NCI-H1694 (cell line): ENCODE results near the gene CHST15.
"Not testable (repeated sequence)": the region's sequence is repeated elsewhere in the genome, so short reads cannot be mapped to it uniquely, and the experiment has no call there.

Experiments used
- DNase-seq: peaks from one replicate; lab custom pipeline; 2025; lab: John Stamatoyannopoulos, UW

Gene CHST15

DNA sequence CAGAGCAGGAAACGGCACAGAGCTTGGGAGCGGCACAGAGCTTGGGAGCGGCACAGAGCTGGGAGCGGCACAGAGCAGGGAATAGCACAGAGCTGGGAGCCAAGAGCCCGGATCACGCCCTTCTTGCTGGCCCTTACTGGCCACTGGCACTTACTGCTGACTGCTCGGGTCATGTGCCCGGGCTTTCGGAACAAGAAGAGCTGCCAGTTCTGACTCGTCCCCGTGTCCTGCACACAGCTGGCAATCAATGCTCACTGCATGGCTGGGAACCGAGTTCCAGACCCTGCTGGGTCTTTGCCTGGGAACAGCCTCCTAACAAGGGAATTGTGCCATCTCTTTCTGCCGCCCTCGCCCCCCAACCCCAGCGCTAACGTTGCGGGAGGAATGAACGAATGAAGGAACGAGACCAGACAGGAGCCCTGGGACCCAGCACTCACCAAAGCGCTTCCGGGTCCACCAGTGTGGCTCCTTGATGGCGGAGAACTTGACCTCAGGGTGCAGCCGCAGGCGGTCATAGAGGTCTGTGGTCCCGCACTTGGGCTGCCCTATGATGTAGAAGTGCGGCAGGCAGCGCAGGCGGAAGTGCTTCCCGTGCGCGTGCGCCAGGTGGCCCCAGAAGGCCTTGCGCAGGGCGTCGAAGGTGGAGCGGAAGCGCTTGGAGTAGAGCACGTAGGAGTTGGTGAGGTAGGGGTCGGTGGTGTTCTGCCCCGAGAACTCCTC, 49.1 kb downstream of the CHST15 start:
- no peak for DNase-seq

DNA sequence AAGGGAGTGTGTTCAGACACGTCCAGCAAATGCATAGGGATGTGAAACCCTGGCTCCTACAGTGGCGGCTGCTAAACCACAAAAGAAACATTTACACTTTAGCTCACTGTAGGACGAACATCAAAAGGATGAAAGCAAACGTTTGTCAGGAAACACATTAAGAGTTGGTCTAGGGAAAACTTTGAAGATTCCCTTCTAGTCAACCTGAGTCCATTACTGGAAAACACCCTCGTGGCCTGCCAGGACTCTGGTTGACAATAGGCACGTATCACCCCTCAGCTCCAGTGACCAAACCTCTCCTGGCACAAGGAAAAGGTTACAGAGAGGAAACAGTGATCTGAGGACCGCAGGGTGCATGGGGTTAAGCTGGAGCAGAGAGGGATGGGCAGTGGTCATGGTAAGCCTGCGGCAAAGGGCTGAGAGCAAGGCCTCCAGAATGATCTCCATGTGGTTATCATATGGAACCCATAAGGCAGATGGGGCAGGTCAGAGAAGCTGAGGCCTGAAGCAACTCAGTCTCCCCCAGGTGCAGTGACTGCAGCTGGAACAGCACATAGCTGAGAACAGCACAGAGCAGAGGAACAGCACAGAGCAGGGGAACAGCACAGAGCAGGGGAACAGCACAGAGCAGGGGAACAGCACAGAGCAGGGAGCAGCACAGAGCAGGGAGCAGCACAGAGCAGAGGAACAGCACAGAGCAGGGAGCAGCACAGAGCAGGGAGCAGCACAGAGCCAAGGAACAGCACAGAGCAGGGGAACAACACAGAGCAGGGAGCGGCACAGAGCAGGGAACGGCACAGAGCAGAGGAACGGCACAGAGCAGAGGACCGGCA, 49.9 kb downstream of the CHST15 start:
- DNase-seq: no peak

DNA sequence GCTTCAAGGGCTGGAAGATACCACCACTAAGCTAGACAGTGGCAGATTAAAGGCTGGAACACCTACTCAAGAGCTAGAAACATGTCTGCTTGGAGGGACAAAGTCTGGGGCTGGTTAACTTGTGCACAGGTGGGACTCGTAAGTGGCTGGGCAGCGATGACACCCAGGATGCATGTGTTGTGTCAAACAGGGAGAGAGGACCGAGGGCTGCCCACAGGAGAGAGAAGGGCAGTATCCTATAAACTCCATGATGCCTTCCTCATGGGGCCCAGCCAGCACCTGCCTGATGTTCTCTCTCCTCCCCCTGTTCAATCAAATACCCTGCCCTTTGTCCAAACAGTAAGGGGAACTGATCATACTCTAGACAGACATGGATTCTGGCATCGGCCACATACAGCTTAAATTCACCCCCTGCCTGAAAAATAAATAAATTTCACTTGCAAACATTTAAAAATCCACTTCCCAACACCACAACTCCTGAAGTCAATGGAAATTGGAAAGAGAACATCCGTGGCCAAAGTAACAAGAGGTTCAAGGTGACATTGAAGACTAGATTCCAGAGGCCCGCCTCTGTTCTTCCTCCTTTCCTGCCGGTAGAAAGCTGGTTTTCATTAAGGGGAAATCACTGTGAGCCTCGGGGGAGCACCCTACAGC, 50.6 kb downstream of the CHST15 start:
- no peak for DNase-seq

DNA sequence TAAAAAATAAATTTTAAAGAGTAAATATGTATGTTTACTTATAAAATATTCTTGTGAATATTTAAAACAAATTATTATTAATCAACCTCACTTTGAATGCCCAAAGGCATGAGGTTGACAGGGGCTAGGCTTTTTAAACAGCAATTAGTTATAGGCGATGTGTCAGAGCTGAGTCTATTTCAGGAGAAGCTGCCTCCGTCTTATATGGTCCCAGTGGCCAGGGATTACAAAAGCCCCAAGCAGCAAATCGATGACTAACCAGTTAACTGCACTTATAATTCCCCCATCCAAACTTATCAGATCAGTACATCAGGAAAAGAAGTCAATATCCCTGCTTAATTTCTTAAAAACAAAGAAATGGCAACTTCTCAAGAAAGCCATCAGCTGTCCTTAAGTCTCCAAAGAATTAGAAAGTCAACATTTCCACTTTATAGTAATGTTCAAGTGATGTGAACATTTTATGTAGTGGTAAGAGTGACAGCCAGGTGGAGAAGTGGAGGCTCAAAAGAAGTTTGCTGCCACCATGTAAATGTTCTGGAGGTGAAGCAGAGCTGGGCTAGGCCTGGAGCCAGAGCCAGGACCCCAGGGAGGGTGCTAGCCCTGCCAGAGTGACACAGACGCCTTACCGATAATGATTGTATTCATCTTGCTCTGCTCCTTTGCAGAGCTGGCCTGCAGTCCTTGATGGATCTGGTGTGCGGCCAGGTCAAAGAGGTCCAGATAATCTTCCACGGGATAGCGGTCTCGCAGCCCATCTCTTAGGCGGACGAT, 51.5 kb downstream of the CHST15 start:
- DNase-seq: no peak

DNA sequence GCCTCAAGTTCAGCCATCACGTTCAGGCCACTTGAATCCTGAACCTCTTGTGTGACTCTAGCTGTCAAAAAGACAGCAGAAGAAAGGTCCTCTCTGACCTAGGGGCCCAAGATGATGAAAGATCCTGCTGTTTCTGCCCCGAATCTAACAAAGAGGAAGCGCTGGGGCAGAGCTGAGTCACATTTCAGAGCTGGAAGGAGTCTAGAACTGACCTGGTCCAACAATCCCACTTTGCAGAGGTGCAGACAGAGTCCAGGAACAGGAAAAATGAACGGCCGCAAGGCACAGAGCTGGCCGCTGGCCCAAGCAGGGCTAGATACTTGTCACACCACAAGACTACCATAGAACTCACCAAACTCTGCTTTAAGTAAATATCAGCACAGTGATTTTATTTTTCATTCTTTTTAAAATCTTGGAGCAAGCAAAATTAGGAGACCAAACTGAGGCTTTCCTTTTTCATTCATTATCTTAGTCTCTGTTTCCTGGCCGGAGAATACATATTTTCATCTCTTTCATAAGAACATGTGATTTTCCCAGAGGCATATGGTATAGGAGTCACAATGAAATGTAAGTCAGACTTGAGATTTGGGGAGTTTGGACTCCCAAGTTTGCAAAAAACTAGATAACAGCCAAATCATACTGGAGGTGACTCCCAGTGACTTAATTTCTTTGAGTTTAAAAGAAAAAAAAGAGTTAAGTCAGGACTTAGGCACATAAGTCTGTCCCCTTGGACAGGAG, 52.8 kb downstream of the CHST15 start:
- no peak for DNase-seq

DNA sequence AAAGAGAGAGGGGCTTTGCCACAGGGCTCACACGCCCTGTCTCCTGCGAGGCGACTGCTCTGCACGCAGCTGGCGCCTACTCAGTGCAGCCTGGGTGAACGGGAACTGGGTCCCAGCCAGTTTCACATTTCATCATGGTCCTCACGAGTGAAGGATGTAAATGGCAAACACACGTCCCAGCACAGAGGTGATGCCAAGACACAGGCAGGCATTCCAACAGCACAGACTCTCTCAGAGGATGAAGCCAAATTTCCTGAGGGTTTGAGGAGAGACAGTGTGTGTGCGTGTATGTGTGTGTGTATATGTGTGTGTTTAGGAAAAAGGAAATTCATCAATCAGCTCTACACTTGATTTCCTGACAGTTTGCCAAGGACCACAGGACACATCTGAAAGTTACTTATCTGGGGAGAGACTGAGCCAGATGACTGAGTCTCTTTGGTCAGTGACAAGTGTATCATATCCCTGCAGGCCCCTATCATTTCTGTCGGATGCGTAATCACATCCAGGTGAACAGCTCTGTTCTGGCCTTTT, 53.9 kb downstream of the CHST15 start:
- DNase-seq: no peak

DNA sequence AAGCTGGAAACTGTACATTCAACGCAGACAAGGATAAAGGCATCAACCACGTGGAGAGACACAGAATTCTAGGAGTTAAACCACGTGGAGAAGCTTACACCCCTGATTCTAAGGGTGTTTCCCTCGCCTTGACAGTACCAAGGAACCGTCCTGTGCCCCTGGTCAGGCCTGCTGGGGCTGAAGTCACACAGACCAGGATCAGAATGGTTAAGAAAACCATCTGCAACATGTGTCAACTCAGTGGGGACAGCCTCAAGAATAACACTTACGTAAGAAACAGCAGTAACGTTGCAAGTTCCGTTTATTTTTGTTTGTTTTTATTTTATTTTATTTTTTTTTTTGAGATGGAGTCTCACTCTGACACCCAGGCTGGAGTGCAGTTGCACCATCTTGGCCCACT, 55.6 kb downstream of the CHST15 start:
- DNase-seq: no peak

DNA sequence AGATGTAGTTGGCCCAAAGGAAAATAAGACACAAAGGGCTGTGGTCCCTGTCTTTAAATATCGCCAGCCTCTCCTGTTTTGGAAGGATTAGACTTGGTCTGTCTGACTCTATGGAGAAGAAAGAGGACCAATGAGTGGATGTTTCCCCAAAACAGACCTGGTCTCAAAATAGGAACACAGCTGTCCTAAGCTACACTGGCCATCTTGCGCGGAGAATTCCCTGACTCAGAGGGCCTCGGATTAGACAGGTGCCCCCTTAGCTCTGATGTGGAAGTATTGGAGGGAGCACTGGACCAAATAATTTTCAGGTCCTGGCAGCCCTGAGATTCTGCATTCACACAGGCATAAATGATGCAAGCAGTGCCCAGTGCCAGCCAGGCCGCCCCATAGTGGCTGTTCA, 56.1 kb downstream of the CHST15 start:
- no peak for DNase-seq

DNA sequence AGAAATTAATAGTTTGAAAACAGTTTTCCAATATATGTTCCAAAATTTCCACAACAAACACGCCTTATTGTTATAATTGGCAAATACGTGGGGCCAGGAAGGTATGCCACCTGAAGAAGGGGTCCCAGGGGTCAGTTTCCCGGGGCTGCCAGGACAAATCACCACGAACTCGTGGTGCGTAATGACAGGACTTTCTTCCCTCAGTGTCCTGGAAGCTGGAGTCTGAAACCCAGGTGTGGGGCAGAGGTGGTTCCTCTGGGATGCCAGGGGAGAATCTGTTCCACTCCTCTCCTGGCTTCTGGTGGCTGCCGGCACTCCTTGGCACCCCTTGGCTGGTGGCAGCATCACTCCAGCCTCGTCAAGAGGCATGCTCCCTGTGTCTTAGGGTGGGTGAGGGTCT, 56.7 kb downstream of the CHST15 start:
- DNase-seq: no peak

DNA sequence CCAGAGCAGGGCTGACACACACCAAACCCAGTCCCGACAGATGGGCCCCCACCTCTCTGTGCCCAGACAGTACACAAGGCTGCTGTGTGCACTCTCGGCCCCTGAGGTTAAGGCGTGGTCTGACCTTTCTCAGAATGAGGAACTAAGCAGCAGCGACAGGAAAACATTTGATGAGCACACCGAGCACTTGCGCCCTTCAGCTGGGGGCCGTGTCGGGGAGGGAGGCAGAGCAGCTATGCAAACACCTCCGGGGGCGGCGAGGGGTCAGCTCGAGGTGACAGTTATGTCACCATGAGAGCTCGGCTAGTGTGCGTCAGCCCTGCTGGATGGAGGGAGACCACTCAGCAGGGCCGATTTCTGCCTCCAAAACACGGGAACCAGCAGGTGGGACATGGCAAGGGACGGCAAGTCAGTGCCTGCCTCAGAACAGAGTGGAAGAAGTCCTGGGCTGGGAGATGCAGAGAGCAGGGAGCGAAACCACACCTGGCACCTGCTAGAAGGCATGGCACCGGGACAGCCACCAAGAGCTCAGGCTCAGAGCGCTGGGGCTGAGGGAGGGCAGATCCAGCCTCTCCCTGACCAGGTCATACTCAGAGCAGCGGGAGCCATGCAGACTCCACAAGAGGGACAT, 57.4 kb downstream of the CHST15 start:
- DNase-seq: no peak

DNA sequence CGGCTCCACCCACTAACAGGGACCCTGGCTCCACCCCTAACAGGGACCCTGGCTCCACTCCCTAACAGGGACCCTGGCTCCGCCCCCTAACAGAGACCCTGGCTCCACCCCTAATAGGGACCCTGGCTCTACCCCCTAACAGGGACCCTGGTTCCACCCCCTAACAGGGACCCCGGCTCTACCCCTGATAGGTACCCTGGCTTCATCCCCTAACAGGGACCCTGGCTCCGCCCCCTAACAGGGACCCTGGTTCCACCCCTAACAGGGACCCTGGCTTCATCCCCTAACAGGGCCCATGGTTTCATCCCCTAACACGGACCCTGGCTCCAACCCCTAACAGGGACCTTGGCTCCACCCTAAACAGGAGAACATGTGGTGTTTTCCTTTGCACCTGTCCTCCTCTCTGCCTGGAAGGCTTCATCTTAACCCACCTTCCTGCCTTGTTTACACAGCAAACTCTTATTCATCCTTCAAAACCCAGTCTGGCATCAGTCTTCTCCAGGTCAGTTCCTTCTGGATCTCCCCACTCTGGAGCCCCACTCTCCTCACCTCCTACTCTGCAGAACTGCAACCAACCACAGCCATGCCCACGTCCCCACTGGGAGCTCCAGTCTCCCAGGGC, 58.0 kb downstream of the CHST15 start:
- no peak for DNase-seq

DNA sequence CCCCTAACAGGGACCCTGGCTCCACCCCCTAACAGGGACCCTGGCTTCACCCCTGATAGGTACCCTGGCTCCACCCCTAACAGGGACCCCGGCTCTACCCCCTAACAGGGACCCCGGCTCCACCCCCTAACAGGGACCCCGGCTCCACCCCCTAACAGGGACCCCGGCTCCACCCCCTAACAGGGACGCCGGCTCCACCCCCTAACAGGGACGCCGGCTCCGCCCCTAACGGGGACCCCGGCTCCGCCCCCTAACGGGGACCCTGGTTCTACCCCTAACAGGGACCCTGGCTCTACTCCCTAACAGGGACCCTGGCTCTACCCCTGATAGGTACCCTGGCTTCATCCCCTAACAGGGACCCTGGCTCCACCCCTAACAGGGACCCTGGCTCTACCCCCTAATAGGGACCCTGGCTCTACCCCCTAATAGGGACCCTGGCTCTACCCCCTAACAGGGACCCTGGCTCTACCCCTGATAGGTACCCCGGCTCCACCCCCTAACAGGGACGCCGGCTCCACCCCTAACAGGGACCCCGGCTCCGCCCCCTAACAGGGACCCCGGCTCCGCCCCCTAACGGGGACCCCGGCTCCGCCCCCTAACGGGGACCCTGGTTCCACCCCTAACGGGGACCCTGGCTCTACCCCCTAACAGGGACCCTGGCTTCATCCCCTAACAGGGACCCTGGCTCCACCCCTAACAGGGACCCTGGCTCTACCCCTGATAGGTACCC, 58.7 kb downstream of the CHST15 start:
- DNase-seq: not testable (repeated sequence)

DNA sequence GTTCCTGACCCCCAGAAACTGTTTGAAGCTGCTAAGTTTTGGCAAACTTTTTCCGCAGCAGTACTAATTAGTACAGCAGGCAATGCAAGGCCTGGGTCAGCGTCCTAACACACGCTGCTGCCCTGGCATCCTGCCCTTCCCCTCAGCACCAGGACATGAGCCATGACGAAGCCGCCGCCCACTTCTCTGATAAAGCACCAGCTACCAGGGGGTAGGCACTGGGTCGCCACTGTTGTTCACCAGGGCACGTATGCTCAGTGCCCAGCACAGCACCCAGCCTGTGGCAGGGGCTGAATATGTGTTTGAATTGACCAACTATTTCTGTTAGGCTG, 59.5 kb downstream of the CHST15 start:
- no peak for DNase-seq

DNA sequence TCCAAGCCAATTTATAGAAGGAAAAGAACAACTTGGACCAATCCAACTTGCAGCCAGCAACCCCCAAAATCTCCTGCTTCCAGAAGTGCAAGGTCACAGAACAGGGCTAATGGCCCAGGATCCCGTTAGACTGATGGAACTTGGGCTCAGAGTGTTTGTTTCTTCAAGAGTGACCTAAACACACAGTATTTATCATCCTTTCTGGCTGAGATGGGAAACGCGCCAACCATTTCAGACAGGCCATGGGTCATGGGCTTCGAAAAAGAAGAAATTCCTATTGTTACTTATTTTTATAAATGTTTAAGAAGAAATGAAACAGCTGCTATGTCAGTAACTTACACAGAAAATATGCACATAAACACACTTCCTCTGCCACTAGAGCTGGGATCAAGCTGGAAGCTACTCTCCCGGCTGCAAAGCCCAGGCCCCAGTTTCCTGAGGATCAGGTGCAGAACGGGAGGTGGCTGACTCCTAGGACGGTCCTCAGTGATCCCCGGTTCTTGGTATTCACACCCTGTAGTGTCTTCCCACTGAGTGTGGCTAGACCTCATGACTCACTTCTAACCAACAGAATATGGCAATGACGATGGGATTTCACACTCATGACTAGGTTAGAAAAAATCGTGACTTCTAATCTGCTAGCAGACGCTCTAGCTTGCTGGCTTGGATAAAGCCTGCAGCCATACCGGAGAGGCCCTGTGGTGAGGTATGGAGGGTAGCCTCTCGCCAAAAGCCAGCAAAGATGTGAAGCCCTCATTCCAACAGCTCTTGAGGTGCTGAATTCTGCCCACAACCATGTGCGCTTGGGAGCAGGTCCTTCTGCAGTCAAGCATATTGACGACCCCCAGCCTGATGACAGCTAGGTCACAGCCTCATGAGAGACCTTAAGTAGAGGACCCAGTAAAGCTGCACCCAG, 60.2 kb downstream of the CHST15 start:
- no peak for DNase-seq

DNA sequence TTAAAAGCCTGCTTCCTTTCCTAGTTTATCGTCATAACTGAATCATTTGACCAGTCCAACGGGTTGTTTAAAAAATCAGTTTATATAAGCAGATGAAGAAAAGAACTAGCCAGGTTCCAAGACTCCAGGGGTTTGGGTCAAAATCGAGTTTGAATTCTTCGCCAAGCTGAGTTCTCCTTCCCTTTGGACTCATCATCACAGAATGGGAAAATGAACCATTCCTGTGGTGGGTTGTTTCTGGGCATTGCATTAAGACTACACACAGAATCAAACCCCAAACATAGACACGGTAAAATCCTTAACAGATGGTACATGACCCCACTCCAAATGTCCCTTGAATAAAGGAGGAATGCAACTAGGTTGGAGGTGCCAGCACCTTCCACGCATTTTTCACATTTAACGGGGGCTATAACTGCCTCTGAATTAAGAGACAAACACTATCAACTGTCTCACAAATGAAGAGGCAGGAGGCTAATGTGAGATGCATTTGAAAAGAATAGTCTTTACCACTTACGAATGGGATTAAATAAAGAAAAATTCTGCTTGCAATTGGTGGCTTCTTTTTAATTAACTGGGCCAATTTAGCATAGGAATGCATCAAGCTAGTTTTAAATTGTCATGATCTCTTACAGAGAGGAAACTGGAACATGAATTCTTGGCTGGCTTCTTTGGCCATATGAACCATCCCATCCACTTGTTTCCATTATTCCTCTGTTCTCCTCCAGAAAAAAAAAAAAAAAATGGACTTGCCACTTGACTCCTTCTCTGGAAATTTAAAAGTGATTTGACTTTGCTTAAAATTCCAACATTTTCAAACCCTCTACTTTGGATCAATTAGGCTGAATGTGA, 61.1 kb downstream of the CHST15 start:
- DNase-seq: no peak

DNA sequence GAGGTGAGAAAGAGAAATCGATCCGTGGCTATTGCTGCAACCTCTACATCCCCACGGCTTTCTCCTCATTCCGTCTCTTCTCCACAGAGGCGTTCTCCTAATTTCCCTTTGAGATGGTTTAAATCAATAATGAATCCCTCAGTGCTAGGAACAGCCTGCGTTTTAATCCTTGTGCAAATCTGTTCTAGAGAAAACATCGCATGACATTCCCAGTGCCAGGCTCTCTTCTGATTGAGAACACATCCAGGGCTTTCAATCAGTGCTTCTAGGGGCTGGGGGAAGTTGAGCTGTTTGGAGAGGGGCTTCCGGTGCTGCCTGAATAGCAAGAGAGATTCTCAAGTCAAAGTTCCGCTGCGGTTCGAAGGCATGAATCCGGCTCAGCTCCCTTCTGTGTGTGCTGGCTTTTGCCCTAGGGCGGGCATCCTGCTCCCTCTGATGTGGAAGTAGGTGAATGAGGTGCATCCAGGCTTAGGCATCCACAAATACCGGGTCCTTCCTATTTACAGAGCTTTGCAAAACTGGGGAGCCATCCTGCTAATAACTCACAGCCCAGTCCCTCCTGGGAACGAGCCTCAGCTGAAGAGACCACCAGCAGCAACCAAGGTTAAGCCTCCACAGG, 62.8 kb downstream of the CHST15 start:
- no peak for DNase-seq

DNA sequence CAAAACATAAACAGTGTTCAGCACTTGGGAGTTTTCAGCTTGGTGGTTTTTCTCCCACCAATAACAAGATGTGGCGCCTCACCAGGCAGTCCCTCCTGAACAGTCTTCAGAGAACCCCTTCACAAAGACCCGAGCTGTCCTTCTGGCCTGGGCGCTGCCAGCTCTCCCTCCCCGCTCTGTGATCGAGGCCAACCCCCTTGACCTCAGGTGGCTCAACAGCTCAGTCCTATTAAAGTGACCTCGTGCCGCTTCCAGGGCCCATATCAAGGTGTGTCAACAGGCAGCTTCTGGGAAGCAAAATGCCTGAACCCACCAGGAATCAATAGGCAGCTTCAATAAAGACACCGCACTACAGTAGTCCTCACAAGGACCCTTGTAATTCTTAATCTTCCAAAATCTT, 63.3 kb downstream of the CHST15 start:
- no peak for DNase-seq
